ENCODE measurements around the gene HES4. TPM values are rescaled to one million over a fixed set of nuclear protein-coding genes. Genes with fewer than 3 reads are reported as not detected.
"Not testable (repeated sequence)": the region's sequence is repeated elsewhere in the genome, so short reads cannot be mapped to it uniquely, and the experiment has no call there.

The HES4 gene
- polyA plus RNA-seq, 1 donor, result 24.1 TPM

DNA sequence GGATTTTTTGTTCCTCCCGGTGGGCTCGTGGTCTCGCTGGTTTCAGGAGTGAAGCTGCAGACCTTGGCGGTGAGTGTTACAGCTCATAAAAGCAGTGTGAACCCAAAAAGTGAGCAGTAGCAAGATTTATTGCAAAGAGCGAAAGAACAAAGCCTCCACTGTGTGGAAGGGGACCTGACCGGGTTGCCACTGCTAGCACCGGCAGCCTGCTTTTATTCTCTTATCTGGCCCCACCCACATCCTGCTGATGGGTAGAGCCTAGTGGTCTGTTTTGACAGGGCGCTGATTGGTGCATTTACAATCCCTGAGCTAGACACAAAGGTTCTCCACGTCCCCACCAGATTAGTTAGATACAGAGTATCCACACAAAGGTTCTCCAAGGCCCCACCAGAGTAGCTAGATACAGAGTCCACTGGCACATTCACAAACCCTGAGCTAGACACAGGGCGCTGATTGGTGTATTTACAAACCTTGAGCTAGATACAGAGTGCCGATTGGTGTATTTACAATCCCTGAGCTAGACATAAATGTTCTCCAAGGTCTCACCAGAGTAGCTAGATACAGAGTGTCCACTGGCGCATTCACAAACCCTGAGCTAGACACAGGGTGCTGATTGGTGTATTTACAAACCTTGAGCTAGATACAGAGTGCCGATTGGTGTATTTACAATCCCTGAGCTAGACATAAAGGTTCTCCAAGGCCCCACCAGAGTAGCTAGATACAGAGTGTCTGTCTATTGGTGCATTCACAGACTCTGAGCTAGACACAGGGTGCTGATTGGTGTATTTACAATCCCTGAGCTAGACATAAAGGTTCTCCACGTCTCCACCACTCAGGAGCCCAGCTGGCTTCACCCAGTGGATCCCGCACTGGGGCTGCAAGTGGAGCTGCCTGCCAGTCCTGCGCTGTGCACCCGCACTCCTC, 17.8 kb upstream of the HES4 start:
- DNase-seq, result not testable (repeated sequence)

DNA sequence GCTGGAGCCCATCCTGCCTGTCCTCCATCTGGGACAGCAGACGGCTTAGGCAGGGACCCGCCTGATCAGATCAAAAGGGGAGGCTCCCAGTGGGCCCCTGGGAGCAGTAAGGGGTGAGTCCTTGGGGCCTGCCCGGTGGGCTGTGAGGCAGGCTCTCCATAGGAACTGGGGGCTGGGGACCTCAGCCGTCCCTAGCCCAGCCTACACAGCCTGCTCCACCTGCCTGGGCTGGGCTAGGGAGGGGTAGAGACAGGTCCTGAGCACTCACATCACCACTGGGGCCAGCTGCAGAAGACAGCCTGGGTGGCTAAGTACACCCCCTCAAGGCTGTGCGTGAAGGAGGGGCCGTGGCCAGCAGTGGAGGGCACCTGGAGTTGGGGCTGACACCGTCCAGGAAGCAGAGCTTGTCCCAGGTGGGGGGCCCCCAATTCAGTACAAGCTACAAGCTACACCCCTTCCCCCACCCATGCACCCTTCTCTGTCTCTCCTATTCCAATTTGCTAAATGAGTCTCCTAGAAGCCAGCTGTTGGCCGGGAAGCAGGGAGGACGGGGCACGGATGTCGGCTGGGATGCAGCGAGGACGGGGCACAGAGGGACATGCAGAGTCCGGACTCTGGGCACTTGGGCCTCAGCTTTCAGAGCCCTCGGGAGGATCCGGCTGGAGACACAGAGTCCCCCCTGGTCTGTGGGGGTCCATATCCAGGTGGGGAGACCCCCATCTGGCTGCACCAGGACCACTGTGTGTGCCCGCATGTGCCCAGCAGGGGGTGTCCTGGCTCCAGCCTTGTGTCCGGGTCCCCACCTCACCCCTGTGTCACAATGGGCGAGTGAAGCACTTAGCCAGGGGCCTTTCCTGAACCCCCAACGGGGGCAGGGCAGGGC, 15.1 kb upstream of the HES4 start:
- DNase-seq, result no peak

DNA sequence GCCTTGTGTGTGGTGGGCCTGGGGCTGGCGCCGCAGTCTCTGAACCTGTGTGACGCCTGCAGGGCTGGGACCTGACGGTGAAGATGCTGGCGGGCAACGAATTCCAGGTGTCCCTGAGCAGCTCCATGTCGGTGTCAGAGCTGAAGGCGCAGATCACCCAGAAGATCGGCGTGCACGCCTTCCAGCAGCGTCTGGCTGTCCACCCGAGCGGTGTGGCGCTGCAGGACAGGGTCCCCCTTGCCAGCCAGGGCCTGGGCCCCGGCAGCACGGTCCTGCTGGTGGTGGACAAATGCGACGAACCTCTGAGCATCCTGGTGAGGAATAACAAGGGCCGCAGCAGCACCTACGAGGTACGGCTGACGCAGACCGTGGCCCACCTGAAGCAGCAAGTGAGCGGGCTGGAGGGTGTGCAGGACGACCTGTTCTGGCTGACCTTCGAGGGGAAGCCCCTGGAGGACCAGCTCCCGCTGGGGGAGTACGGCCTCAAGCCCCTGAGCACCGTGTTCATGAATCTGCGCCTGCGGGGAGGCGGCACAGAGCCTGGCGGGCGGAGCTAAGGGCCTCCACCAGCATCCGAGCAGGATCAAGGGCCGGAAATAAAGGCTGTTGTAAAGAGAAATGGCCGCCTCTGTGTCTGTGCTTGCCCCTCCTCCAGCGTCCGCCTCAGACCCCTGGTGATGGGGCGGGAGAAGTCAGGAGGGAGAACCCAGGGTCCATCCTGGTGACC, 14.2 kb upstream of the HES4 start:
- DNase-seq, result no peak

DNA sequence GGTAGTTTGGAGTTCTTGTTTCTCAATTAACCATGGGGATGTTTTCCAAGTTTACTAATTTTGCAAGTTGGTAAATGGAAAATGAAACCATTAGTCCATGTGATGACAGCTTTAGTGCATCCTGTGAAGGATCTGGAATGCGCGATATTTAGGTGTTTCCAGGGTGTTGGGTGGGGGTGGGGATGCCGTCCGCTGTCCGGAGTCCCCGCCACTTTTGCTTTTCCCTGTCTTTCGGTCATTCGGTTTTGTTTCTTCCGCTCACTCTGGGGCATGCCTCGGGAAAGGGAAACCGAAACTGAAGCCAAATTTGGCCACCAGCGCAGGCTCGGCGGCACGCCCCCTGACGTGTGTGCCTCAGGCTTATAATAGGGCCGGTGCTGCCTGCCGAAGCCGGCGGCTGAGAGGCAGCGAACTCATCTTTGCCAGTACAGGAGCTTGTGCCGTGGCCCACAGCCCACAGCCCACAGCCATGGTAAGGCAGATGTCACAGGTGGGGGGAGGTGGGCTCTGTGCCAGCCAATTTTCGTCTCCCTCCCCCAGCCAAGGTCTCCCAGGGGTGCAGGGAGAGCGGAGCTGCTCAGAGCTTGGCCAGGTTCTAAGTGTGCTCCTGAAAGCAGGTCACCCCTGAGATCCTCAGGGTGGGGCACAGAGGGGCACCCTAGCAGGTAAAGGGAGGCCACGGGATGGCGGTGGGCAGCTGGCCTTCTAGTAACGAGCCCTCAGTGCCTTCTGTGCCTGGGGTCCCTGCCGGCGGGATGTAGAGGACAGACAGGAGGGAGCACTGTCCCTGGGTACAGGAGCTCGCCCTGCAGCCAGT, 13.4 kb upstream of the HES4 start, which contains the start of gene ISG15:
ISG15 (plus strand) TSS at position 393 of the 817 bp plus-strand sequence; CDS start at position 470, 77 bp downstream.
- peak; percentile 89 for DNase-seq

DNA sequence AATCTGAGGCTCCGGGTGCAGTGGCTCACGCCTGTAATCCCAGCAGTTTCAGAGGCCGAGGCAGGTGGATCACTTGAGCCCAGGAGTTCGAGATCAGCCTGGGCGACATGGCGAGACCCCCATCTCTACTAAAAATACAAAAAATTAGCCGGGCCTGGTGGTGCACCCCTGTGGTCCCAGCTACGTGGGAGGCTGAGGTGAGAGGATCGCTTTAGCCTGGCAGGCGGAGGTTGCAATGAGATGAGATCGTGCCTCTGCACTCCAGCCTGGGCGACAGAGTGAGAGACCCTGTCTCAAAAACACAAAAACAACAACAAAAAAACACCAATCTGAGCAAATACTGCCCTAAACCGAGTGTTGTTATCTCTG, 12.8 kb upstream of the HES4 start:
- DNase-seq, result not testable (repeated sequence)

DNA sequence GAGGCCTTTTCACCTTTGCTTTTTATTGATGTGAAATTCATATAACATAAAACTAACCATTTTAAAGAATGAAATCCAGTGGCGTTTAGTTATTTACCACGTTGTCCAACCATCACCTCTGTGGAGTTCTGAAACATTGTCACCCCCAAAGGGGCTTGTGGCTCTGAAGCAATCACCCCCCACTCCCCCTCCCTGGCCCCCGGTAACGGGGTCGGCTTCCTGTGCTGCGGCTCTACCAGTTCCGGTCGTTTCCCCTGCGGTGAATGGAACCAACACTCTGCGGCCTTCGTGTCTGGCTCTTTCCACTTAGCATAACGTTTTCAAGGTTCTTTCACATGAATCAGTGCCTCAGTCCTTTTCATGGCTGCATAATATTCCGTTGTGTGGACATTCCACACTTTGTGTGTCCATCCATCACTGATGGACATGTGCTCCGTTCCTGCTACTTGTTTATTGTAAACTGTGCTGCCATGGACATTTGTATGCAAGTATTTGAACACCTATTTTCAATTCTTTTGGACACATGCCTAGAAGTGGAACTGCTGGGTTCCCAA, 11.6 kb upstream of the HES4 start:
- no peak for DNase-seq

DNA sequence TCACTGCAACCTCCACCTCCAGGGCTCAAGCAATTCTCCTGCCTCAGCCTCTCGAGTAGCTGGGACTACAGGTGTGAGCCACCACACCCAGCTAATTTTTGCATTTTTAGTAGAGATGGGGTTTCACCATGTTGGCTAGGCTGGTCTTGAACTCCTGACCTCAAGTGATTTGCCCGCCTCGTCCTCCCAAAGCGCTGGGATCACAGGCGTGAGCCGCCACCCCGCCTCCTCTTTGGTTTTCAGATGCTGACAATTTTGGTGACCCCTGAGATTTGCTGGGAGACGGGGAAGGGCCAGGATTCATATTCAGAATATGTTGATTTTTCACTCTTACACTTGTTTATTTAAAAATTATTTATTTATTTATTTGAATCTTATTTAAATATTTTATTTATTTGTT, 10.2 kb upstream of the HES4 start:
- DNase-seq, result not testable (repeated sequence)

DNA sequence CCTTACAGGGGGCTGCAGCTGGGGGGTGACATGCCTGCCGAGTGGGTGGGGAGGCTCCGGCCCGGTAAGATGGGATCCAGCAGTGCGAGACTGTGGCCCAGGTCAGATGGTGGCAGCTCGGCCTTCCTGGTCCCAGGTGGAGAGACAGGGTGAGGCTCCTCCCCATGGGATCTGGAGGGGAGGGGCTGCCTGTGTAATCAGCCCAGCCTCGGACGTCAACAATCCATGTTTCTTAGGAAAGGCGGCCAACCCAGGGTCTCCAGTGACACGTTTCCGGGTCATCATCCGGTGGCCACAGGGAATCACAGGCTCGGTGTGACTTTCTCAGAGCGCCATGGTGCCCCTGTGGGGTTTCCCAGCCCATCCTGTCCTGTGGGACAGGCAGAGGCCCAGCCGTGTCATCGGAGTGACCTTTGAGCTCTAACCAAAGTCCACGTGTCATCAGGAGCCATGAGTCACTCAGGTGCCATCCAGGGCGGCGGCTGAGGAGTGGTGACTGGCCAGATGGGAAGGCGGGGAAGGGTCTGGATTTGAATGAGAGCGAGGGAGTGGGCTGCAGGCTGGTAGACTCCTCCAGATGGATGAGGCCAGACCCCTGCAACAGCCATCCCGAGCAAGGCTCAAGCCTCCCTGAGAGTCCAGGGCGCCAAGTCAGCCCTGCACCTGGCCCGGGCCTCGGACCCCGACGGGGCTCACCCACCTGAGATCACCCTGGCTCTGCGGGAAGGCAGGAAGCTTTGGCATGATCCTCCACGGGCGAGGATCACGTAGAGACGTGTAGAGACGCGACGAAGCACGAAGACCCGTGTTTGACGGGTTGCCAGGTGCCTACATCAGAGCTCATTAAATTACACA, 6.6 kb upstream of the HES4 start:
- DNase-seq, result no peak

DNA sequence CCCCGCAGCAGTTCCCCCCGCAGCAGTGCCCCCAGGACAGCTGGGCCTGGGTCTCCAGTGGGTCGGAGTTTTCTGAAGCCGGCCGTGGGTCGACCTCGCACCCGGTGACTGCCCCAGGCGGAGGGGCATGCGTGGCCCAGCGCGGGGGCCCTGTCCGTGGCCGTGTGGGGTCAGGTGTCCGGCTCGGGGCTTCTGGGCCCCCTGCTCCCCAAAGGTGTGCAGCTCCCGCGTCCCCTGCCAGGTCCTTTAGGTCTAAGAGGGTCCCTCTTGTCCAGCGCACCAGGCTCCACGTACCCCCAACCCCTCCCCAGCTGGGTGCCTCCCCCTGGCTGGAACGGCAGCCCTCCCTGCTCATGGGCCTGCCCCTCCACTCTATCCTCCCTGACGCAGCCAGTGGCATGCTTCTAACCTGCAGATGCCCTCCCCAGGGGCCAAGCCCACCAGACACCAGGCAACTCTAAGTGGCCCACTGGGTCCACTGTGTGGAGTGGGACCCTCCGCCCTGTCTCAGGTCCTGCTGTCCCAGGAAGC, 5.9 kb upstream of the HES4 start:
- DNase-seq, result no peak

DNA sequence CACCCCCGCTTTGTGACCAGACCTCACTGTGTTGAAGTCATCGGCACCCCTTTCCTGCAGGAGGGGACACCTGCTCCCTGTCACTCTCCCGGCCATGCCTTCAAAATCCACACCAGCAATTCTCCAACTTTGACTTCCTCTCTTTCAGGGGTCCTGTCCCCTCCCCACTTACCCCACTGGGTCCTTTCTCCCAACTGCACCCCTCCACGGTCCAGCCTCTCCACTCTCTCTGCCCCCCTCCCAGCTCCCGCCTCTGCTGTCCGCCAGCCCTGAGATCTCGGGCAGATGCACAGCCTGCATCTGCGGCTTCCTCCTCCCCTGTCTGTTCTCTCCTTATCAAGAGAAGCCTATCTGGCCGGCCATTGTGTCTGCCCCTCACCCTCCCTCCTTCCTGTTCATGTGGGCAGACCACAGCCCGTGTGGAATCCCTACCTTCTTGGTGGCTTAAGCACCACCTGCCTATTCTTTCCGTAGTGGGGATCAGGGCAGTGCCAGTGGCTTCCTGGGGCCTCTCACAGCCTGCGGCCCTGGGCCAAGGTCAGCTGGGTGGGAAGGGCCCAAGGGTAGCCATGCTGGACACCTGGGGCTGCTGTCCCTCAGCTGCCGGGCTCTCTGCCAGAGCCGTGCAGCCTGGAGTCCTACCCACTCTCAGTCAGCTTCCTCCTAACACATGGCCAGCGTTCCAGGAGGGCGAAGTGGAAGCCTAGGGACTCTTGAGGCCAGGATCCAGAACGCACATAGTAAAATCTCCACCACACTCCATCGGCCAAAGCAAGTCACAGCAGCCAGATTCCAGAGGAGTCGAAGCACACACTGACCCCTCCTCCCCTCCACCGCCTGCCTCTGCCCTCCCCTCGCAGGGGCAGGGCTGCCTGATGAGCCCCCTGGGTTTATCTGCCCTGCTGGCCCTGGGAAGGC, 5.1 kb upstream of the HES4 start:
- DNase-seq, result no peak

DNA sequence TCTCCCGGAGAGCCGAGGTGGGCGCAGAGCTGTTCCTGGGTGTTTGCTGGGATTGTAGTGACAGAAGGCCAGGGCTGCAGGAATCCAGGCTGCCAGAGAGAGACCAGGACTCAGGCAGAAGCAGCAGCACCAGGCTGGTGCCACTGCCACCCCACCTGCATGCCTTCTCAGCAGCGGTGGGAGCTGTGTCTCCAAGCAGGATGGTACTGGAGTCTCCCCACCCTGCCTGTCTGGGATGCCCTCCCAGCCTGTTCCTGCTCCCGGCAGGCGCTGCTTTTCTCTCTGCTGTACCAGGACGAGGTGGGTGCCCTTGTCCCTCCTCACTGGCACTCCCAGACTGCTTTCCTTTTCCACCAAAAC, 4.5 kb upstream of the HES4 start:
- no peak for DNase-seq

DNA sequence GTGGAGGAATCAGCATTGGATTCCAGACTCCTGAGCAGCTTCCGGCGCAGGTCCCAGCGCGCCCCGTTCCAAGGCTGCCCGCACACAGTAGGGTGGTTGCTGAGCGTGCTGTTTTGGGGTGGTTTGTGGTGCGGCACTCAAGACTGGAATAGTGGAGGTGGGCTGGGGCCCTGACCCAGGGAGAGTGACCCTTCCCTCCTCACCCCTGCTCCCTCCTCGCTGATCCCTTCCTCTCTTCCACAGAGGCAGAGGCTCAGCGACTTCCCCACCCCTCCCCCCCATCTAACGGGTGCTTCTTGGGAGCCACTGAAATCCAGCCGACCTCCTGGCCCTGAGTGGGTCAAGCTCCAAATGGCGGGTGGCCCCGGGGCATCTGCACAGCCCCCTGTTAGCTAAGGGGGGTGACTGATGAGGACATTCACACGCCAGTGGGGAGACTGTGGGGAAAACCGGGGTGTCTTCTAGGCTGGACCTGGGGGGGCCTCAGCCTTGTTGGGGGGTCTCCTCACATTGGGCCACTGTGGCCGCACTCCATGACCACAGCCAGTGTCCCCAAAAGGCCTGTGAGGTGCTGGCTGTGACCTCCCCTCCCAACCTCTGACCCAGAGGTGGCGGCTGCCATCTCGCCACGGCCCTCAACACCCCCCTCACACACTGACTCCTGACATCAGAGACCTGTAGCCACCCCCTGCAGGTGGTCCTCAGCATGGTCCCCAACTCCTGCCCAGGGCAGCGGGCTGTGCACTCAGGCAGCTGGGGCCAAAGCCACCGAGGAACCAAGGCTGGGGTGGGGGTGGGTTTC, 3.9 kb upstream of the HES4 start:
- DNase-seq, result no peak

DNA sequence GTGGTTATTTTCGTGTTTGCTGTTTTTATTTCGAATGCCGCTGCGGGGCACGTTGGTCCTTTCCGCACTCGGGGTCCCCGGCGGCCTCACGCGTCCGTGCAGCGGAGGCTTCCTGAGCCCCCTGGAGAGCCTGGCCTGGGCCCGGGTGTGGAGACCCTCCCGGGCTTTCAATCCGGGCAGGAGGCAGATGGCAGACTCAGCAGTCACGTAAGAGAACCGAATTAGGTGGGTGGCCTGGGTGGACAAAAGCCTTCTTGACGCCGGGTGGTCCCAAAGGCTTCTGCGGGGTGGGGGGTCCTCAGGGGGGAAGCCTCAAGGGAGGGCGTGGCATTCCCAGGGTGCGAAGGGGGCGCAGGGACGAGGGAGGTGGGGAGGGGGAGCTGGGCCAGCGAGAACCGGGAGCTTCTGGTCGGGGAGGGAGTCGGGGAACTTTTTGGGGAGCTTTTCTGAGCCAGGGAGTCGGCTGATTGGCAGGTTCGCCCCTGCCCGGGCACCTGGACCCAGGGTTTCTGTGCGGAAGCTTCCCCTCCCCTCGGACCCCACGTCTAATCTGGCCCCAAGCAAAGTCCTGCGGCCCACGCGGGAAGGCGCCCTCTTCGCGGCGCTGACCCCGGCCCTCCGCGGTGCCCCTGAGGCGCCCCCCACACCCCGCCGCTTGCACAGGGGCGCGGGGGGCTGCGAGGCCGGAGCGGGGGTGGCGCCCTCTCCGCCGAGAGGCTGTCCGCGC, 1.3 kb upstream of the HES4 start:
- no peak for DNase-seq

DNA sequence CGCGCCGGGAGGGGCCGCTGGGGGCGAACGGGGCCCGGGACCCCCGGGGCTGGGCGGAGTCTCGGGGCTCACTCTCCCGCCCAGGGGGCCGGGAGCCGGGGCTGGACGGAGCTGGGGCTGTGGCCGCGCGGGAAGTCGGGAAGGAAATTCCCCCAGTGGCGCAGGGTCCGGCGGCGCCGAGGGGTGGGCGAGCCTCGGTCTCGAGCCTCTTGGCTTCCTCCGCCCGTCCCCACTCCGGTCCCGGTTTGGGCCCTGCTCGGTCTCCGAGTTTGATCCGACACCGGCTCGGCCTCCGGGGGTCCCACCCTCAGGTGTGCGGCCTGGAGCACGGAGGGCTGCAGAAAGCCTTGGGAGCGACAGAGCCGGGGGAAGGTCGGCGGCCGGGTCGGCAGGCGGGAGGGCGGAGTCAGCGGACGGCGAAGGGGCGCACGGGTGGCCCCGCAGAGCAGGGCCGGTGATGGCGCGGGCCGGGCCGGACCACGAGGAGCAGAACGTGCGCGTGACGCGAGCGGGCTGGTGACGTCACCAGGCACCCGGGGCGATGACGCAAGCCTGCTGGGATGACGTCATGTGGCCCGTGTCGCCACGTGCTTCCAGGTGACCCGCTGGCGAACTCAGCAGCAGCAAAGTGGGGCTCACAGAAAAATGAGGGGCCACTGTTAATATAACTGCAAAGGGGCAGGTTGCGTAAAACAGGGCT, 610 bp upstream of the HES4 start:
- DNase-seq, result peak; percentile 87

DNA sequence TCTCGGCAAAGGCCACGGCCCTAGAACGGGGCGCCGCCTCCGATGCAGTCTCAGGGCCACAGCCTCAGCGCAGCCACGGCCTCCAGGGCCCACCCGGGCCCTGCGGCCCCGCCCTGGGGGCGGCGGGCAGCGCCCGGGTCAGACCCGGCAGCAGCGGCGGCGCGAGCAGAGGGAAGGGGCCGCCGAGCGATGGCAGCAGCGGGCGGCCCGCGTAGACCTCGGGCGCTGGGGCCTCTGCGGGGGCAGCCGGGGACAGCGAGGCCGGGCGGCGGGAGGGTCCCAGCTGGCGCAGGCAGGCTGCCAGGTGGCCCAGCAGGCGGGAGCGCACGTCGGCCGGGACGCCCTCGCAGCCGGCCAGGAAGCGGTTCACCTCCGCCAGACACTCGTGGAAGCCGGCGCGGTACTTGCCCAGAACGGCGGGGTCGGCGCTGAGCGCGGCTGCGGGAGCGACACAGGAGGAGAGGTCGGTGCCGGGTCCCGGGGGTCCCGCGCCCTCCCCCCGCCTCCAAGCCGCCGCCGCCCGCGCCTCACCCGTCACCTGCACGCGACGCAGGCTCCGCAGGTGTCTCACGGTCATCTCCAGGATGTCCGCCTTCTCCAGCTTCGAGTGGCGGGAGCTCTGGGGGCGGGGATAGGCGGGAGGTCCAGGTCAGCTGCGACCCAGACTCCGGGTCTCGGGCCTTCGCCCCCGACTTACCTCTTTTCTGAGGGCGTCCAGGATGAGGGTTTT, 737 bp downstream of the HES4 start:
- DNase-seq, result no peak

DNA sequence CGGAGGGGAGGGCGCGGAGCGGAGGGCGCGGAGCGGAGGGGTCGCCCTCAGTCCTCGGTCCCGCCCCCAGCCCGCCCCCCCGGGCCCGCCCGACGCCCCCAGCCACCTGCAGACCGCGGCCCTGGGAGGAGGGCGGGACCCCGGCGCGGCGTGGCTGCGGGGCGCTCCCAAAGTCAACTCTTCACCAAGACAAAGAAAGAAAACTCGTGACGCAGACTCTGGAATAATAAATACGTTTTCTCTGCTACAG, 1.2 kb downstream of the HES4 start:
- DNase-seq, result no peak
